K562 (cell line): Measurements from ENCODE around the gene AGPAT4. TPM values are rescaled to one million over a fixed set of nuclear protein-coding genes. Genes with fewer than 3 reads are reported as not detected.

Experiments used
- CAMTA2 ChIP-seq: fragments of 250-450 bp; sonication (Bioruptor Pico); conservative IDR thresholded peaks from 2 replicates; pipeline ENCODE4 v1.5.1; 2022
- CC2D1A ChIP-seq: fragments of 450-650 bp; IDR thresholded peaks from 2 replicates; pipeline ENCODE4 v1.6.1; 2017; ENCODE audit warnings: mild to moderate bottlenecking
- CHD4 ChIP-seq: fragments of 200-600 bp; sonication (generic); IDR thresholded peaks from 3 replicates; pipeline ENCODE4 v1.6.1; 2012; ENCODE audit warnings: low read depth, mild to moderate bottlenecking, mixed read lengths, low read length, inconsistent platforms; ENCODE audit not compliant: insufficient read depth, insufficient replicate concordance, poor library complexity, severe bottlenecking
- ETV5 ChIP-seq: sonication (generic); formaldehyde crosslinking; IDR thresholded peaks from 2 replicates; pipeline ENCODE4 v1.4.0; 2020; ENCODE audit warnings: low read depth, mild to moderate bottlenecking, missing genetic modification reagents
- HDAC2 ChIP-seq: fragments of 450-650 bp; IDR thresholded peaks from 2 replicates; pipeline ENCODE4 v1.6.1; 2016; ENCODE audit warnings: mild to moderate bottlenecking
- HLTF ChIP-seq: fragments of 450-650 bp; IDR thresholded peaks from 2 replicates; pipeline ENCODE4 v1.6.1; 2016
- MAZ ChIP-seq, 2 experiments: fragments of 450-650 bp in 1 of 2; sonication (generic) in 1 of 2; formaldehyde crosslinking; IDR thresholded peaks in 1 of 2; conservative IDR thresholded peaks in 1 of 2; 2 replicates each; pipeline versions ENCODE4 v1.4.0 to v1.5.0; 2020; ENCODE audit warnings: mild to moderate bottlenecking in 1 of 2, missing genetic modification reagents in 1 of 2
- NFATC3 ChIP-seq: fragments of 450-650 bp; IDR thresholded peaks from 2 replicates; pipeline ENCODE4 v1.6.1; 2017; ENCODE audit warnings: mild to moderate bottlenecking
- NFE2 ChIP-seq: IDR thresholded peaks from 2 replicates; pipeline ENCODE4 v1.6.1; 2014; ENCODE audit warnings: antibody characterized with exemption, low read depth
- NUFIP1 ChIP-seq: fragments of 450-650 bp; IDR thresholded peaks from 2 replicates; pipeline ENCODE4 v1.6.1; 2018; ENCODE audit not compliant: partially characterized antibody
- PHTF2 ChIP-seq: fragments of 250-450 bp; sonication (Bioruptor Pico); IDR thresholded peaks from 2 replicates; pipeline ENCODE4 v1.5.0; 2021; ENCODE audit warnings: mild to moderate bottlenecking
- RBM34 ChIP-seq: fragments of 200-400 bp; formaldehyde crosslinking; IDR thresholded peaks from 2 replicates; pipeline ENCODE4 v1.6.1; 2018; ENCODE audit warnings: low read length, borderline replicate concordance; ENCODE audit not compliant: insufficient read depth
- RUNX1 ChIP-seq: sonication (generic); IDR thresholded peaks from 2 replicates; pipeline ENCODE4 v1.6.1; 2016; ENCODE audit warnings: antibody characterized with exemption, low read depth
- SMAD2 ChIP-seq: fragments of 150-350 bp; IDR thresholded peaks from 2 replicates; pipeline ENCODE4 v1.6.1; 2014; ENCODE audit warnings: low read depth, mild to moderate bottlenecking, low read length
- U2AF1 ChIP-seq: fragments of 200-400 bp; formaldehyde crosslinking; optimal IDR thresholded peaks from 2 replicates; pipeline ENCODE3; 2017; ENCODE audit warnings: mild to moderate bottlenecking, low read depth, low read length, moderate library complexity
- ZBTB7A ChIP-seq: IDR thresholded peaks from 2 replicates; pipeline ENCODE4 v1.6.1; 2011; ENCODE audit warnings: low read depth, mild to moderate bottlenecking, low read length, moderate library complexity, borderline replicate concordance; ENCODE audit not compliant: control insufficient read depth
- ZC3H11A ChIP-seq: IDR thresholded peaks from 2 replicates; pipeline ENCODE4 v1.6.1; 2012; ENCODE audit warnings: low read depth, low read length, improper control_type of control experiment
- ZNF174 ChIP-seq: fragments of 250-450 bp; sonication (Bioruptor Pico); IDR thresholded peaks from 2 replicates; pipeline ENCODE4 v1.4.0; 2020; ENCODE audit warnings: mild to moderate bottlenecking
- ZNF24 ChIP-seq: fragments of 450-650 bp; IDR thresholded peaks from 2 replicates; pipeline ENCODE4 v1.6.1; 2016
- ZNF408 ChIP-seq: fragments of 250-450 bp; sonication (Bioruptor Pico); IDR thresholded peaks from 2 replicates; pipeline ENCODE4 v1.4.0; 2020; ENCODE audit warnings: low read depth, mild to moderate bottlenecking, moderate library complexity
- ZNF785 ChIP-seq: fragments of 250-450 bp; sonication (Bioruptor Pico); IDR thresholded peaks from 2 replicates; pipeline ENCODE4 v1.4.0; 2020; ENCODE audit warnings: mild to moderate bottlenecking
- polyA plus RNA-seq, 8 experiments: library from polyadenylated mRNA; depleted of rRNA in 4 of 8; stranded (reverse) in 5 of 8; unstranded in 3 of 8; fragments of >200 nt; fragmentation: Nextera tagmentation in 2 of 8; fragmentation: Illumina TruSeq in 1 of 8; extraction: Ambion mirVana in 2 of 8; extraction: Trizol in 1 of 8; gene quantifications; 2 replicates each; pipeline versions ENCODE4 v1.2.1 to v1.2.3, GENCODE V29; 2011 to 2014; ENCODE audit warnings: inconsistent platforms in 1 of 8, missing spikeins in 1 of 8
- total RNA-seq, 7 experiments: library from RNA; depleted of rRNA in 6 of 7; stranded (reverse); fragments of >200 nt in 6 of 7; fragmentation: Illumina TruSeq in 2 of 7; extraction: Trizol in 2 of 7; gene quantifications; 2 replicates each; pipeline versions ENCODE4 v1.2.1 to v1.2.3, GENCODE V29; 2011 to 2021; ENCODE audit warnings: low replicate concordance in 1 of 7
- TF ChIP-seq, protein P1 (sequence below), 2 experiments: fragments of 450-650 bp in 1 of 2; IDR thresholded peaks; 2 replicates each; pipeline ENCODE4 v1.6.1; 2011 to 2017; ENCODE audit warnings: low read depth in 2 of 2, antibody characterized with exemption in 1 of 2, borderline replicate concordance in 1 of 2, low read length in 1 of 2, mild to moderate bottlenecking in 1 of 2, mixed read lengths in 1 of 2; ENCODE audit not compliant: control insufficient read depth in 1 of 2
- TF ChIP-seq, protein P2 (sequence below): sonication (generic); formaldehyde crosslinking; IDR thresholded peaks from 2 replicates; pipeline ENCODE4 v1.8.0; 2022; ENCODE audit warnings: missing genetic modification reagents, mild to moderate bottlenecking, borderline replicate concordance
- TF ChIP-seq, protein P3 (sequence below), 2 experiments: fragments of 450-650 bp in 1 of 2; sonication (generic) in 1 of 2; formaldehyde crosslinking; conservative IDR thresholded peaks; 2 replicates each; pipeline versions ENCODE4 v1.4.0 to v1.8.1; 2020 to 2022; ENCODE audit warnings: mild to moderate bottlenecking in 1 of 2, missing genetic modification reagents in 1 of 2

AGPAT4 gene
- total and polyA plus RNA-seq, 9 of the 15 experiments (the other 6 are each of a cell fraction or from before 2014, with no cell fraction given) = 2.2 to 15.0 (median 5.7) TPM

DNA sequence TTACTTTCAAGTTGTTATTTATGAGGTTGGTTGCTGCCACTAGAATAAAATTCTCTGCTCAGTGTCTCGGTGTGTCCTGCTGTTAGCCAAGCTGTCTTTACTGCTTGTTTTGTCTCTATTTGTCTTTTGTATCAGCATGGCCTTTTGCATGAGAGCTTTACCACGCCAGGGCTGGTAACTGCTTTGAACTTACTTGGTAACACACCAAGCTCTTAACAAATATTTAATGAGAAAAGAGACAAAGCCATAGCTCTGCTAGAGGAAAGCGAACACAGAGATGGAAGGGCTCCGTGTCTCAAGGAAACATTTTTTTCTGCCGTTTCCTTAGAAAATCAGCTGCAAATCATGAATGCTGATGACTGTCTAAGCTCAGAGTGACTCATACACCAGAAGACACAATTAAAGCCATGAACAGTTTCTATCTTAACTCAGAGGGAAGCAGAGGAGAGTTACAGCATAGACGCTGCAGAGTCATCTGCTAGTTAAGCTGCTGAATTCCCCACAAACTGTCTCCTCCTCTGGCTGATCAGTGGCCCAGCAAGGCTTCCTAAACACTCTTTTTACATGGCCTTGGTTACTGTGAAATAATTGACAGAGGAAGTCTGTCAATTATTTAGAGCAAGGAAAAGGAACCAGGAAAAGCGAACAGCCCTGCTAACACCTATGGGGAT is 44.8 kb downstream of the AGPAT4 start (continued):
- TF ChIP-seq NFATC3 = no peak
- no peak for TF ChIP-seq PHTF2 (CRISPR knock-in tag)
- TF ChIP-seq CHD4 = no peak
- TF ChIP-seq RBM34 = no peak
- 0 out of 2 replicates have a peak, but pooled peaks have one; percentile 47 for TF ChIP-seq ZNF174
- peak; percentile 80 for TF ChIP-seq NFE2
- TF ChIP-seq ZNF408 (CRISPR knock-in tag) = no peak
- TF ChIP-seq RUNX1 = no peak
- no peak for TF ChIP-seq HLTF
- no peak for TF ChIP-seq SMAD2
- TF ChIP-seq, protein P1, sequence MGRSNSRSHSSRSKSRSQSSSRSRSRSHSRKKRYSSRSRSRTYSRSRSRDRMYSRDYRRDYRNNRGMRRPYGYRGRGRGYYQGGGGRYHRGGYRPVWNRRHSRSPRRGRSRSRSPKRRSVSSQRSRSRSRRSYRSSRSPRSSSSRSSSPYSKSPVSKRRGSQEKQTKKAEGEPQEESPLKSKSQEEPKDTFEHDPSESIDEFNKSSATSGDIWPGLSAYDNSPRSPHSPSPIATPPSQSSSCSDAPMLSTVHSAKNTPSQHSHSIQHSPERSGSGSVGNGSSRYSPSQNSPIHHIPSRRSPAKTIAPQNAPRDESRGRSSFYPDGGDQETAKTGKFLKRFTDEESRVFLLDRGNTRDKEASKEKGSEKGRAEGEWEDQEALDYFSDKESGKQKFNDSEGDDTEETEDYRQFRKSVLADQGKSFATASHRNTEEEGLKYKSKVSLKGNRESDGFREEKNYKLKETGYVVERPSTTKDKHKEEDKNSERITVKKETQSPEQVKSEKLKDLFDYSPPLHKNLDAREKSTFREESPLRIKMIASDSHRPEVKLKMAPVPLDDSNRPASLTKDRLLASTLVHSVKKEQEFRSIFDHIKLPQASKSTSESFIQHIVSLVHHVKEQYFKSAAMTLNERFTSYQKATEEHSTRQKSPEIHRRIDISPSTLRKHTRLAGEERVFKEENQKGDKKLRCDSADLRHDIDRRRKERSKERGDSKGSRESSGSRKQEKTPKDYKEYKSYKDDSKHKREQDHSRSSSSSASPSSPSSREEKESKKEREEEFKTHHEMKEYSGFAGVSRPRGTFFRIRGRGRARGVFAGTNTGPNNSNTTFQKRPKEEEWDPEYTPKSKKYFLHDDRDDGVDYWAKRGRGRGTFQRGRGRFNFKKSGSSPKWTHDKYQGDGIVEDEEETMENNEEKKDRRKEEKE (IDR thresholded peaks at IDR 0.05; ENCODE audit: borderline replicate concordance in 1 of 2, control insufficient read depth in 1 of 2, low read depth in 2 of 2, low read length in 1 of 2) = 0 out of 4 replicates have a peak, but pooled peaks of 1 of the 2 experiments have one; percentile 17
- no peak for TF ChIP-seq ZNF24
- no peak for TF ChIP-seq CC2D1A
- 0 out of 2 replicates have a peak, but pooled peaks have one; percentile 64 for TF ChIP-seq ETV5 (CRISPR knock-in tag)
- TF ChIP-seq, protein P2, sequence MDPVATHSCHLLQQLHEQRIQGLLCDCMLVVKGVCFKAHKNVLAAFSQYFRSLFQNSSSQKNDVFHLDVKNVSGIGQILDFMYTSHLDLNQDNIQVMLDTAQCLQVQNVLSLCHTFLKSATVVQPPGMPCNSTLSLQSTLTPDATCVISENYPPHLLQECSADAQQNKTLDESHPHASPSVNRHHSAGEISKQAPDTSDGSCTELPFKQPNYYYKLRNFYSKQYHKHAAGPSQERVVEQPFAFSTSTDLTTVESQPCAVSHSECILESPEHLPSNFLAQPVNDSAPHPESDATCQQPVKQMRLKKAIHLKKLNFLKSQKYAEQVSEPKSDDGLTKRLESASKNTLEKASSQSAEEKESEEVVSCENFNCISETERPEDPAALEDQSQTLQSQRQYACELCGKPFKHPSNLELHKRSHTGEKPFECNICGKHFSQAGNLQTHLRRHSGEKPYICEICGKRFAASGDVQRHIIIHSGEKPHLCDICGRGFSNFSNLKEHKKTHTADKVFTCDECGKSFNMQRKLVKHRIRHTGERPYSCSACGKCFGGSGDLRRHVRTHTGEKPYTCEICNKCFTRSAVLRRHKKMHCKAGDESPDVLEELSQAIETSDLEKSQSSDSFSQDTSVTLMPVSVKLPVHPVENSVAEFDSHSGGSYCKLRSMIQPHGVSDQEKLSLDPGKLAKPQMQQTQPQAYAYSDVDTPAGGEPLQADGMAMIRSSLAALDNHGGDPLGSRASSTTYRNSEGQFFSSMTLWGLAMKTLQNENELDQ = no peak
- TF ChIP-seq MAZ (CRISPR knock-in tag; conservative IDR thresholded peaks at IDR 0.05 in 1 of 2, IDR thresholded peaks at IDR 0.05 in 1 of 2) = 0 out of 4 replicates have a peak, but pooled peaks of 1 of the 2 experiments have one; percentile 25
- TF ChIP-seq, protein P3, sequence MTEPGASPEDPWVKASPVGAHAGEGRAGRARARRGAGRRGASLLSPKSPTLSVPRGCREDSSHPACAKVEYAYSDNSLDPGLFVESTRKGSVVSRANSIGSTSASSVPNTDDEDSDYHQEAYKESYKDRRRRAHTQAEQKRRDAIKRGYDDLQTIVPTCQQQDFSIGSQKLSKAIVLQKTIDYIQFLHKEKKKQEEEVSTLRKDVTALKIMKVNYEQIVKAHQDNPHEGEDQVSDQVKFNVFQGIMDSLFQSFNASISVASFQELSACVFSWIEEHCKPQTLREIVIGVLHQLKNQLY (CRISPR knock-in tag; conservative IDR thresholded peaks at IDR 0.05) = no peak
- no peak for TF ChIP-seq NUFIP1
- TF ChIP-seq ZC3H11A = no peak
- no peak for TF ChIP-seq ZBTB7A
- TF ChIP-seq CAMTA2 = no peak
- no peak for TF ChIP-seq ZNF785 (CRISPR knock-in tag)
- no peak for TF ChIP-seq U2AF1
- TF ChIP-seq HDAC2 = no peak
